Right ventricle myocardium superior (tissue), 1 donor: ENCODE data around the gene NHSL1. TPM values are rescaled to one million over a fixed set of nuclear protein-coding genes. Genes with fewer than 3 reads are reported as not detected.

Experiments
- microRNA-seq: library from miRNA; unstranded; fragments of <30 nt; microRNA quantifications from one replicate; pipeline ENCODE4 v1.2.0, GENCODE V29; 2020
- total RNA-seq: library from RNA; stranded (reverse); fragmentation: NEBNext Ultra II Directional; extraction: Animal tissue kit (Norgen Biotek cat#: 25700); gene quantifications from one replicate; pipeline ENCODE4 v1.2.1, GENCODE V29; 2021
- donor health status: DM: no; HTN: yes; CAD: no; lungs with severe emphysema.

NHSL1 gene
- total RNA-seq, 1 donor from 2014 or later, result 44.2 TPM

Small RNAs within 50 kb of the gene (microRNA-seq; reads per million reads assigned to microRNA genes)
- gene MIR3145, result 5.5 reads per million, percentile 15 among the genes with 10 or more reads in this experiment

Other genes starting within 250 kb of the NHSL1 start
- gene SMIM28, start 121.6 kb downstream of the NHSL1 start, total RNA-seq, result not detected
- gene HEBP2, start 95.3 kb downstream of the NHSL1 start, total RNA-seq, result 87.4 TPM